Effector CD4-positive, alpha-beta T cell (primary cell): ENCODE results near the gene FUBP1.
"Not testable (repeated sequence)": the region's sequence is repeated elsewhere in the genome, so short reads cannot be mapped to it uniquely, and the experiment has no call there.

ENCODE experiments used
- DNase-seq: peaks from one replicate; pipeline ENCODE4 v3.0.0-alpha.2; 2020
- total RNA-seq: gene quantifications from one replicate; lab custom pipeline; 2026; lab: John Stamatoyannopoulos, UW

The FUBP1 gene, protein sequence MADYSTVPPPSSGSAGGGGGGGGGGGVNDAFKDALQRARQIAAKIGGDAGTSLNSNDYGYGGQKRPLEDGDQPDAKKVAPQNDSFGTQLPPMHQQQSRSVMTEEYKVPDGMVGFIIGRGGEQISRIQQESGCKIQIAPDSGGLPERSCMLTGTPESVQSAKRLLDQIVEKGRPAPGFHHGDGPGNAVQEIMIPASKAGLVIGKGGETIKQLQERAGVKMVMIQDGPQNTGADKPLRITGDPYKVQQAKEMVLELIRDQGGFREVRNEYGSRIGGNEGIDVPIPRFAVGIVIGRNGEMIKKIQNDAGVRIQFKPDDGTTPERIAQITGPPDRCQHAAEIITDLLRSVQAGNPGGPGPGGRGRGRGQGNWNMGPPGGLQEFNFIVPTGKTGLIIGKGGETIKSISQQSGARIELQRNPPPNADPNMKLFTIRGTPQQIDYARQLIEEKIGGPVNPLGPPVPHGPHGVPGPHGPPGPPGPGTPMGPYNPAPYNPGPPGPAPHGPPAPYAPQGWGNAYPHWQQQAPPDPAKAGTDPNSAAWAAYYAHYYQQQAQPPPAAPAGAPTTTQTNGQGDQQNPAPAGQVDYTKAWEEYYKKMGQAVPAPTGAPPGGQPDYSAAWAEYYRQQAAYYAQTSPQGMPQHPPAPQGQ
- 323 reads per million, percentile 96 among the genes with 10 or more reads in this experiment for total RNA-seq

DNA sequence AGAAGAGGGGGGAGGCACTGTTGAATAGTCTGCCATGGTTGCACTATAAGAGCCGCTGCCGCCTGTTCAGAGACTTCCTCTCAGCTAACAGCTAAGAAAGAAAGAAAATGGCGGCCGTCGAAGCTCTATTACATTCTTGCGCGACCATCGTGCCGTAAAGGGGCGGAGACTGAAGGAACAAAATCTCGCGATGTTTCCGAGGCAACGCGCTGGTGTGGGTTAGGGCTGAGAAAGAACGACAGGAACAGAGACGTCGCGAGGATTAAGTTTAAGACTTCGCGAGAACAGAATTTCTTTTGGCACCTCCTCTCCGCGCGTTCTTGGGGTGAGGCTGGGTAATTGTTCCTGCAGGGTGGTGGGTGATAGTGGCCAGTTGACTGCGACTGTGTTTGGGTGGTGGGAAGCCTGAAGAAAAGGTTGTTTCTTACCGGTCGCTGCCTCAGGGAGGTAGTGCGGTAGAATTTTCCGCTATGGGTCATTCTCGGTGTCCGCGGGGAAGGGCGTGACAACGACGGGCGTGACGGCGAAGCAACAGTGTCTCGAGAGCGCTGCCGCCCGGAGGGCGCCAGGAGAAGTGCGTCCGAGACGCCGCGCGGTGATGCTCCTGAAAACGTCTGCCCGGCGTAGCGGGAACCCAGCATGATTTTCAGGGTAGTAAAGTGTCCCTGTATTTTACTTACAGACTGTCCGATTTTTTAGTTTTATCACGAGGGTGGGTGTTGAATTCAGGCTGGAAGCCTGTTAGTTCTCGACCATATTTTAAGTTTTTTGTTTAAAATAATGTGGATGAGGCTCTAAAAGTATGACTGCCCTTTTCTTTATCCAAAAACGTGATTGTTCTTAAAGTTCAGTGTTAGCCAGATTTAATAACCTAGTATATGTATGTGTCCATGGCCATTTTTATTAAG lies at the start of gene FUBP1:
Gene FUBP1 (minus strand): TSS at position 104 of the 908 bp plus-strand sequence. CDS start 68 bp downstream, at position 36.
- DNase-seq, result peak; percentile 92

DNA sequence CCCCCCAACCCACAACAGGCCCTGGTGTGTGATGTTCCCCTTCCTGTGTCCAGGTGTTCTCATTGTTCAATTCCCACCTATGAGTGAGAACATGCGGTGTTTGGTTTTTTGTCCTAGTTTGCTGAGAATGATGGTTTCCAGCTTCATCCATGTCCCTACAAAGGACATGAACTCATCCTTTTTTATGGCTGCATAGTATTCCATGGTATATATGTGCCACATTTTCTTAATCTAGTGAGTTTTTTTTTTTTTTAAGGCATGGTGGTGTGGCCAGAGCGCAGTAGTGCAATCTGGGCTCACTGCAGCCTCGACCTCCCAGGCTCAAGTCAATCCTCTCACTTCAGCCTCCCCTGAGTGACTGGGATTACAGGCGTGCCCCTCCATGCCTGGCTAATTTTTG lies 42.3 kb upstream of the FUBP1 start:
- DNase-seq, result not testable (repeated sequence)

DNA sequence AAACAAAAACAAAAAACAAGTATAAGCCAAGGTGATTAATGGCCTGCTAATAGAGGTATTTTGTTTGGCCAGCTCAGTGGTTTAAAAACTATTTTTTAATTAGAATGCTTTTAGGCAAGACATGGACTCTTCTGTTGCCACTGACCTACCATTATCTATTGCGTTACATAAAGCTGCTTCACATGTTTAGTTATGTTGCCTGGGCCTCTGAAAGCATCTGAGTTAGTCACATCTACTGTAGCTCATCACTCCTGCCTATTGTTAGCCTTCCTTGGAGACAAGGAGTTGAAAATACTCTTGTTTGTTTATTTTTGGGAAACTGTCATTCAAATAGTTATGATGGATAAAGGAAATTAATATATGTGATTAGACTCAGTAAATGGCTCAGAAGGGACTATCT lies 40.2 kb upstream of the FUBP1 start:
- no peak for DNase-seq

DNA sequence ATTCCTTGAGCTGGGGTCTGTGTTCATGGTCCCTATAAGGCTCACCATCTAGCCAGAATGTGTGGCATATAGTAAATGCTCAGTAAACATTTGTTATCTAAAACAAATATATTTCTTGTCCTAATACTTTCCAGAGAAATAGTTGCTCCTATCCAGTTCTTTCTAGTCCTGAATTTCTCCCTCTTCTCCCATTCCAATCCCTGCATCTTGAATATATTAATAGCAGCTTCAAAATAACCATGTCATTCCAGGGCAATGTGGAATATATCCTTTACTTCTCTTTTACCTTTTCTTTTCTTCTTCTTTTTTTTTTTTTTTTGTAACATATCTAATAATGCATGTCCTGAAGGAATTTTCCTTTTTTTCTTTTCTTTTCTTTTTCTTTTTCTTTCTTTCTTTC lies 36.3 kb upstream of the FUBP1 start:
- no peak for DNase-seq

DNA sequence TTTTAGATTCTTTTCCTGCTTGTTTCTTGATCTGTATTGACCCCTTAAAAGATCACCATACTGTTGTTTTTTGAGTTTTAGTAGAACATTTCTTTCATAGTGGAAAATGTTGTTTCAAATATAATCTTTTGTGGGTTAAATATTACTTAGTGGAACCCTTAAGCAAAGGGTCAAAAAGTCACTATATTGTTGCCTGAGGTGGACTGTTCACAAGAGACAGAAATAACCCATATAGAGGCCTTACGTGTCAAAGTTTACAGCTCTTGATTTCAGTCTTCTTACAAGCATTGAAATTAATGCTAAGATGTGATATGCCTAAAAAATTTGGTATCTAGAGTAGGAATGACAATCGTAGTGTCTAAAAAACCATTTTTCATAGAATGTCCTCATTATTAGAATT lies 32.2 kb upstream of the FUBP1 start:
- no peak for DNase-seq

DNA sequence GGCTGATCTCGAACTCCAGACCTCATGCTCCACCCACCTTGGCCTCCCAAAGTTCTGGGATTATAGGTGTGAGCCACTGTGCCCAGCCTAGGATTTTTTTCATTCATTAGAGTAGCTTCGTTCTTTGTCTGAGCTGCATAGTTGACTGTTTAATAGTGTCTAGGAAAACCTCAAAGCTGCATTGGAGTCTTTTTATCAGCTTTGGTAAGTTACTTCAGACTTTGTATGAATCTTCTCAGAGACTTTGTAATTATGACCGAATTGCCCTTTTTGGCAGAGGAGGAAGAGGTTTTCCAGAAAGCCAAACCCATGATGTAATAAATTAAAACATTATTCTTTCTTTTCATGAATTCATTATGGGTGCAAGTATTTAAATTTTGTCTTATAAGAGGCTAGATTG lies 31.0 kb upstream of the FUBP1 start:
- DNase-seq, result no peak

DNA sequence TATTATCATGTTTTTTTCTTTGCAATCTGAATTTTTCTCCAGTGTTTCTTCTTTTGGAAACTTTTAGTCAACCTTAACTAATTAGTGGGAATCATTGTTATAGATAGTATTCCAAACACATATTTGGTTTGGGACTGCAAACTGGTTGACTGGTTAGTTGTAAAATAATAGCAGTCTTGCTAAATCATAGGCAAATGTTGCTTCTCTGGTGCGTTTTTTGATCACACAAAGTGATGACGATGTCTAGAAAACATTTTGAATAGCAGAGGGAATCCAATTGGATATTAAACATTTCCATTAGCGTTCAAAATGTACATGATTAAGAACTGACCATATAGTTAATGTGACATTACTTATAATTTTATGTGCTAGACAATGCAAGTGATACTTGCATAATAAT lies 30.4 kb upstream of the FUBP1 start:
- no peak for DNase-seq

DNA sequence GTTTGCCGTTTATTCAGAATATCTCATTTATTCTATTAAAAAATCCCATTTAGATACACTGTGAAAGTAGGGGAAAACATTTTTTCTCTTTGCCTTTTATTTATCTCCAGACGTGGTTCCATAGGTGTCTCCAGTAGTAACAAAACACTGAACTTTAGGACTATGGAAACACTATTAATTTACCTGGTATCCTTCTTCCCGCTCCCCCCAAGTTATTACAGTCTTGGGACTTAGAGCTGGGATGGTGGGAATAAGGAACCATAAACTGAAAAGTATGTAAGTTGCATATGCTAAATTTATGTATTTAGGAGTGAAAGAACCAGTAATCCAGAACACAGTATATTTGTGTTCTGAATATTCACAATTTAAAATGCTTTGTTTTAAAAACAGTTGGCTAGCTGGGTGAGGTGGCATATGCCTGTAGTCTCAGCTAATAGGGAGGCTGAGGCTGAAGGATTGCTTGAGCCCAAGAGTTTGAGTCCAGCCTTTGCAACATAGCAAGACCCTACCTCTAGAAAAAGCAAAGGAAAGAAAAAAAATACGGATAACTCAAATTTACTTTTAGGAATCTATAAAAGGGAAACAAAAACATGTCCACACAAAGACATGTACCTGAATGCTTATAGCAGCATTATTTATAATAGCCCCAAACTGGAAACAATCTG lies 28.9 kb upstream of the FUBP1 start:
- DNase-seq, result no peak

DNA sequence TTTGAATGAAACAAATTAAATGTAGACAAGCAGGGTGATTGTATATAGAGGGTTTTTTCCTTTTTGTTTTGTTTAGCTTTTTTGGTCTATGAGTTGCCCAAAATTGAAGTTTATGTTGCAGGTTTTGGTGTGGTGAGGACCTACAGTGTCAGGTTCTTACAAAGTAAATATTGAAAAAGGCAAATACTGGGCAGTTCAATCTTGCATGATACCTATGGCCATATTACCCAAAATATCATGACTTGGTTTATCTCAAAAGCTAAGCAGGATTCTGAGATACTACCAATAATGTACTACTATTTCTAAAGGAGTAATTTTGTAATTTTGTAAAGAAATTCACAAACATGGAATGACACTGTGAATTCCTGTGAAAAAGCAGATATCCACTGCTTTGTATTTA lies 27.6 kb upstream of the FUBP1 start:
- DNase-seq, result no peak

DNA sequence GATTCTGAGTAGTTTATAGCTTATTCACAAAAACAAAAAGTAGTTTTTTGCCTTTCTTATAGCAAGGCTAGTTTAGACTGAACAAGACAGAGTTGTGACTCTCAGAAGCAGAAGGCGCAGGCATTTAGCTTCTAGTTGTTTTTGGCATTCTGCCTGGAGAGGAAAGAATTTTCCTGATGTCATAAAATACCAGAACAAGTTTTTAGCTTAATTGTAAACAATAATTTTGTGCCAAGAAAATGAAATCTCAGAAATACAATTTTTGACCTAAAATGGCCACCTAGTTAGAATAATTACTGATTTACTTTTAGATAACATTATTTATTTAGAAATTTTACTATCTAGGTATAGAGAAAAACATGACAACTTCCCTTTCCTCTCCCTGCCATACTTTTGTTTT lies 26.9 kb upstream of the FUBP1 start:
- no peak for DNase-seq

DNA sequence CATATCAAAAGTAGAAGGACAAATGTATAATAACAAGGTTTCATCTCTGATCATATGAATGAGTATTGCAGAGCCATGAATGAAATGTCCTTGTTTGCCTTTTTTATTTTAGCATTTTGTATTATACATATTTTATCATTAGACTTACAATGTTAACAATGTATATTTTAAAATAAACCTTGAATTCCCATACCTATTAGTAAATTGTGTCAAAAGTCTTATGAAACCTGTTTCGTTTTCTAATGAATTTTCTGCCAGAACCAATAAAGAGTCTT lies 26.5 kb upstream of the FUBP1 start:
- no peak for DNase-seq

DNA sequence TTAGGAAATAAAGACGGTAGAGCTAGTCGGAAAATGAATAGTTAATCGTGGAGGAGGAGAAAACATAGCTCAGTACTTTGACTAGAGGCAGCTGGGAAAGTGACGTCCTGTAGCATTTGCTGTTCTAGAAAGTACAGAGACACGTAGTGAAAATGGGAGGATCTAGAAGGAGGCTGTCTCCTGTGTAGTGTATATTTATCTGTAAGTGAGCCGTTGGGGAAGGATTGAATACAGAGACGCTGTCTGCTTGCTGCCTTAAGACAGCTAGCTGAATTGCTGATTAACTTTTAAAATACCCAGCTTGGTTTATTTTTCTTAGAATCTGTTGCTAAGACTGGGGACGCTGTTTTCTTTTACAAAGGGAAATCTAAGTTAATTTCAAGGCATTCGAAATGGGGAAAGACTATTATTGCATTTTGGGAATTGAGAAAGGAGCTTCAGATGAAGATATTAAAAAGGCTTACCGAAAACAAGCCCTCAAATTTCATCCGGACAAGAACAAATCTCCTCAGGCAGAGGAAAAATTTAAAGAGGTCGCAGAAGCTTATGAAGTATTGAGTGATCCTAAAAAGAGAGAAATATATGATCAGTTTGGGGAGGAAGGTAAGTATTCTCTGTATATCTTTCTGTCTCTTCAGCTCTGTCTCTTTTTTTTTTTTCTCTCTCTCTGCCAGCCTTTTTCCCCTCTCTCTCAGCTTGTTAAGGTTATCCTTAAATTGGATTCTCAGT lies 26.0 kb upstream of the FUBP1 start, which contains the start of gene DNAJB4:
Gene DNAJB4 (plus strand): TSS at position 221 of the 729 bp plus-strand sequence. CDS start 172 bp downstream, at position 393.
- DNase-seq, result peak; percentile 65

DNA sequence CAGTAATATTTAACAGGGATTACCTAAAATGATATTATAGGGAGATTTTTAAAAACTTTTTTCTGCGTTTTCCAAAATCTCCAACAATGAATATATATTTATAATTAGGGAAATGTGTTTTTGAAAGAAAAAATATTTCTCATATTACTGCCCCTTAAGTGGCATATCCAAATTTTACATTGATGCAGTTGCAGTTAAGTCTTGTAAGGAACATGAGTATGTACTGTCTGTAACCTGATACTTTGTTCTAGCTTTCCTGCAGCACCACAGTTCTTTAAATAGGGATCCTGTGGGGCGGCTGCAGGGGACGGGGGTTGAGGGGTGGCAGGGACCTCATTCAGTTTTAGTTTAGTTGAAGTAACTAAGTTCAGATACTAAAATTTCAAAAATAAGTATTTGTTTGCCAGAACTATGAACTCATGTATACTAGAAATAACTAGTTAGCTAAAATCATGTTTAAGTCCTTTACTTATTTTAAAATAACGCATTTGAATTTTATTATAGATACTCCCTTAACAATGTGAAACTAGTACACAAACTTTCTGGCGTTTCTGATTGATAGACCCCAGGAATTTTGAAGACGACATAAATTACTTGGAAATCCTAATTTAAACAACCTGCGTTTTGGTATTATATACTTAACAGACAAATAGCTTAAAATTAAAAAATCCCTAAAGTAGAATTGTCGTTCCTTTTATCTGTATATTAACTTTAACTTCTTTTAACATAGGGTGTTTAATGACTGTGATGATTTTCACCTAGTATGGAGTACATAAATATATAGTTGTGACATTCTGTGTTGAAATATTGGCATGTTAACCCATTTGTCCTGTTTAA lies 25.2 kb upstream of the FUBP1 start:
- no peak for DNase-seq

DNA sequence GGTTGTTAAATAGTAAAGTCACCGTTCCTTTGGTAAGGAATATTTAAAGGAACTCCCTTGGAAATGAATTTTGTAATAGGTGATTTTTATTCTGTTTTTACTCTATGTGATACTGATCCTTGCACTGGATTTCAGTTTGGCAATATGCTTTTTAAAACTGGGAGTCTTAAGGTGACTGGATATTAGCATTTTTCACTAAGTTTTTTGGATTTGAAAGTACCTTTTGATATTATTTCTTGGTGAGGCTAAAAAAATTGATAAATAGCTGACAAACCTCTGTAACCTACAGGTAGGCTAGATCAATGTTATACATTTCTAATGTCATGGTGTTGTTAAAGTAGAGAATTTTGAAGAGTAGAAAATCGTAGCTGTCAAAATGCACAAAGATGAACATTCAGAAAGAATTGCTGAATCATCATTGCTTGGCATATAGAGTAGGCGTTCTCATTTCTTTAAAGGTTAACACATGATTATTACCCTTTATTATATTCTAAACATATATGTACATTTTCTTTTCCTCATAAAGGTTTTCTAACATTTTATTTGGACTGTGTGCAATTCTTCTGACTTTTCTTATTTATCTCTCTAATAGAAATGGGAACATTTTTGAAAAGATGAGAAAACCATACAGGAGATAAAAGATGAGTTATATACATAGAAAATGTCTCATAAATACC lies 24.3 kb upstream of the FUBP1 start:
- no peak for DNase-seq

DNA sequence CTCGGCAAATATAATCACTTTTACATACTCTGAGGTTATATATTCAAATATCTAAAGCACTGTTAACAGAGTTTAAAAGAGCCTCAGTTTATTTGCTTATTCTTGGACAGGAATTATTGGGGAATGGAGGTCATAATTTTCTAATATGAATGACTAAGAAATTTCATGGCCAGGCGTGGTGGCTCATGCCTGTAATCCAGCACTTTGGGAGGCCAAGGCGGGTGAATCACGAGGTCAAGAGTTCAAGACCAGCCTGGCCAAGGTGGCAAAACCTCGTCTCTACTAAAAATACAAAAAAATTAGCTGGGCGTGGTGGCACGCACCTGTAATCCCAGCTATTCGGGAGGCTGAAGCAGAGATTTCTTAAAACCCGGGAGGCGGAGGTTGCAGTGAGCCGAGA lies 21.7 kb upstream of the FUBP1 start:
- not testable (repeated sequence) for DNase-seq

DNA sequence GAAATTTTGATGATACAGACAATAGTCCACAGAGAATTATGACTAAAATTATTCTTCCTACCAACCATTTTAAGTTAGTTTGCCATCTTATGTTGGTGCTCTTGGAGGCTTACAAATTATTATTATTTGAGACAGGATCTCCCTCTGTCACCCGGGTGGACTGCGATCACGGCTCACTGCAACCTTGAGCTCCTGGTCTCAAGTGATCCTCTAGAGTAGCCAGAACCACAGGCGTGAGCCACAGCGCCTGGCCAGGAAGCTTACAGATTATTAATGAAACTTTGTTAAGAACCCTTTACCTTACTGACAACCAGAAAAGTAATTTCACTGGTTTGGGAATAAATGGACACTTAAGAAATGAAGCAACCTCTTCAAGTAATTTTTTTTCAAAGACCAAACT lies 17.9 kb upstream of the FUBP1 start:
- no peak for DNase-seq

DNA sequence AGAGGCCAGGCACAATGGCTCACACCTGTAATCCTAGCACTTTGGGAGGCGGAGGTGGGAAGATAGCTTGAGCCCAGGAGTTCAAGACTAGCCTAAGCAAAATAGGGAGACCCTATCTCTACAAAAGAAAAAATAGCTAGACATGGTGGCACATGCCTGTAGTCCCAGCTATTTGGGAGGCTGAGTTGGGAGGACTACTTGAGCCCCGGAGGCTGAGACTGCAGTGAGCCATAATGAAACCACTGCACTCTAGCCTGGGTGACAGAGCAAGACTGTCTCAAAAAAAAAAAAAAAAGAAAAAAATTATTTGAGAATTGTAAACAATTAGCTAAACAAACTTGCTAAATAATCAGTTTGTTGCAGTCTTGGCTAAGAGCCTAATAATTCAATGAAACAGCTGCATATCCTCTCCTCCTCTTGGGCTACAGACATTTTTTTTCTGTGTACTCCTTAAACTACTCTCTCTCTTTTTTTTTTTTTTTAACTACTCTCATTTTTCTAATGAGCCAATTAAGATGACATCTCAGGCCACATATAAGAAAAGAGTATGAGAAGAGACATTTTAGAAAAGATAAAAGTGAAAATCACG lies 15.3 kb upstream of the FUBP1 start:
- DNase-seq, result no peak

DNA sequence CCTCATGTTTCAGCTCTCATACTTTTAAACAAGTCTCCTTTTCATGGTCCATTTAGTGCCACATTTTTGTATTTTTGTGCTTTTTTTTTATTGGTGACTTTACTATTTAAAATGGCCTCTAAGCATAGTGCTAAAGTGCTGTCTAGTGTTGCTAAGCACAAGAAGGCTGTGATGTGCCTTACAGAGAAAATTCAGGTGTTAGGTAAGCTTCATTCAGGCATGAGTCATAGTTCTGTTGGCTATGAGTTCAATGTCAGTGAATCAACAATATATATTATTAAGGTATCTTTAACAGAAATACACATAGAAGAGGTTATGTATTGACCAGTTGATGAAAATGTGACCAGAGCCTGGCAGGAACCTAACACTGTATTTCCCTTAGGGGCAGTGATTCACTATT lies 12.8 kb upstream of the FUBP1 start:
- DNase-seq, result no peak

DNA sequence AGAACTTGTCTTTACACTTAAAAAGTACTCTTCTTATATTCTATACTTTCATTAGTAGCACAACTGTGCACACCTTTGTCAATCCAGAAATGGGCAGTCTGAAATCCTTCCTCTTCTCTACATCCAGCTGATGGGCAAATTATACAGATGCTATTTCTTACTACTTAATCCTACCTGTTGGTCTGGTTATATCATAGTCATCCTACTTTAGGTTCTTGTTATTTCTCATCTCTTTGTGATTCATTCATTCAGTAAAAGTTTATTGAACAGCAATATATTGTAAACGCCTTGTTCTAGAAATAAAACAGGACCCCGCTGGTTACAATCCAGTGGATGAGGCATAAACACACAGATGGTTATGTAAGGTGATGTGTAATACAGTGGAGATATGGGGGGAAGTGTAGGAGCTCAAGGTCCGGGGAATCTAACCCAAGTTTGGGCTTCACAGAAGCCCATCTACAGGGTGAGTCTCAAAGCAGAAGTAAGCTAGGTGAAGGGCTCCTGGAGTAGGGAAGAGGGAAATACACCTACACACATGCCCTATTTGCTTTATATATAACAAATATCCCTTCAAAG lies 11.8 kb upstream of the FUBP1 start:
- no peak for DNase-seq

DNA sequence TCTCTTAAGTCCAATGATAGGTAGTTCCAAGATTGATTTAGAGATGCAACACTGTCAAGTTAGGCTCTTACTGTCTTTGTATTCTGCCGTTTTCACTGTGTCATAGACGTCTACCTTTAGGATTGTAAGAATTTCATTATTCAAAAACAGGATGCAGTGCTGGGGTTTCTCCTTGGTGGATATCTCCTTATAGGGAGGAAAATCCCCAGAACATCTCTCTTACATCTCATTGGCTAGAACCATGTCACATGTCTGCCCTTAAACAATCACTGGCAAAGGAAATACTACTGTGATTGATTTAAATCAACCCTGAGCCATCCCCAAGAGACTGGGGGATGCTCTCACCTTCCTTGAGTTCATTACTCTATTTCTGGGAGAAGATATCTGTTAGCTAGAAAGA lies 10.9 kb upstream of the FUBP1 start:
- no peak for DNase-seq
